OCI-LY7 (cell line): ENCODE results near the gene RPL35. TPM values are rescaled to one million over a fixed set of nuclear protein-coding genes. Genes with fewer than 3 reads are reported as not detected.

Experiments used
- BruUV-seq: library from RNA; stranded (reverse); fragments of 400-500 nt; replicated peaks from 2 replicates; lab custom pipeline; 2021; lab: Mats Ljungman, UMichigan
- CTCF ChIA-PET: fragments of 300-600 bp; sonication (Branson Sonifier 250); formaldehyde crosslinking; loops from one replicate; lab custom pipeline; 2022; ENCODE audit warnings: antibody characterized with exemption; ENCODE audit not compliant: unreplicated experiment; lab: Charles Lee
- POLR2A ChIA-PET: fragments of 300-600 bp; sonication (Branson Sonifier 250); formaldehyde crosslinking; loops from one replicate; lab custom pipeline; 2022; ENCODE audit warnings: antibody characterized with exemption; lab: Charles Lee
- DNase-seq: peaks from one replicate; pipeline ENCODE4 v3.0.0-alpha.2; 2015; ENCODE audit warnings: low spot score
- H2AFZ ChIP-seq: fragments of 200-600 bp; sonication (generic), shearing (Covaris generic); 2 replicates; pipeline ENCODE4 v1.6.1; 2014; ENCODE audit warnings: mild to moderate bottlenecking, antibody characterized with exemption, low read length, moderate library complexity
- H3K27ac ChIP-seq: fragments of 200-600 bp; sonication (generic); 2 replicates; pipeline ENCODE4 v1.5.1; 2014; ENCODE audit warnings: mixed run types, low read depth, mild to moderate bottlenecking, moderate library complexity, low read length, inconsistent platforms; ENCODE audit not compliant: poor library complexity, severe bottlenecking
- H3K36me3 ChIP-seq: fragments of 200-600 bp; sonication (generic); 2 replicates; pipeline ENCODE4 v1.6.1; 2014; ENCODE audit warnings: mild to moderate bottlenecking, antibody characterized with exemption, low read length, moderate library complexity, mixed read lengths; ENCODE audit not compliant: insufficient read depth
- H3K4me1 ChIP-seq: fragments of 200-600 bp; sonication (generic); 2 replicates; pipeline ENCODE4 v1.5.1; 2014; ENCODE audit warnings: mild to moderate bottlenecking, low read length; ENCODE audit not compliant: insufficient read depth, poor library complexity, severe bottlenecking
- H3K4me2 ChIP-seq: fragments of 200-600 bp; sonication (generic); 2 replicates; pipeline ENCODE4 v1.6.1; 2014; ENCODE audit warnings: mild to moderate bottlenecking, low read length
- H3K4me3 ChIP-seq: fragments of 200-600 bp; sonication (generic); 2 replicates; pipeline ENCODE4 v1.5.1; 2014; ENCODE audit warnings: mild to moderate bottlenecking, low read depth, low read length; ENCODE audit not compliant: poor library complexity, severe bottlenecking
- H3K79me2 ChIP-seq: fragments of 200-600 bp; sonication (generic); 2 replicates; pipeline ENCODE4 v1.6.1; 2016; ENCODE audit warnings: low read depth, mild to moderate bottlenecking, low read length, moderate library complexity, mixed read lengths; ENCODE audit not compliant: insufficient read depth
- H3K9me2 ChIP-seq: fragments of 200-600 bp; sonication (generic); 2 replicates; pipeline ENCODE4 v1.6.1; 2016; ENCODE audit warnings: mild to moderate bottlenecking, low read length, mixed read lengths; ENCODE audit not compliant: insufficient read depth
- H3K9me3 ChIP-seq: fragments of 200-600 bp; sonication (generic); 2 replicates; pipeline ENCODE4 v1.6.1; 2014; ENCODE audit warnings: mild to moderate bottlenecking, mixed run types, low read length, mixed read lengths
- H4K20me1 ChIP-seq: fragments of 200-600 bp; sonication (generic); 2 replicates; pipeline ENCODE4 v1.6.1; 2014; ENCODE audit warnings: mild to moderate bottlenecking, antibody characterized with exemption, low read length, moderate library complexity, mixed read lengths; ENCODE audit not compliant: insufficient read depth
- CTCF ChIP-seq: fragments of 200-600 bp; sonication (generic); conservative IDR thresholded peaks from 2 replicates; pipeline ENCODE4 v1.5.1; 2014; ENCODE audit warnings: mild to moderate bottlenecking, antibody characterized with exemption, low read length, moderate library complexity, mixed read lengths
- EZH2phosphoT487 ChIP-seq: fragments of 200-600 bp; sonication (generic); IDR thresholded peaks from 2 replicates; pipeline ENCODE4 v1.6.1; 2018; ENCODE audit warnings: low read depth, borderline replicate concordance, mild to moderate bottlenecking, mixed run types, antibody characterized with exemption, low read length, moderate library complexity, mixed read lengths
- intact Hi-C: fragments of 100-400 bp; cut with micrococcal nuclease; formaldehyde crosslinking; loops from one replicate; pipeline ENCODE4 v1.10.0; 2022; ENCODE audit not compliant: unreplicated experiment
- total RNA-seq, 2 experiments: library from RNA; depleted of rRNA in 1 of 2; stranded (reverse); fragments of >200 nt in 1 of 2; shearing (Covaris generic) in 1 of 2; gene quantifications; 2 replicates each; pipeline ENCODE4 v1.2.3, GENCODE V29; 2014 to 2022

Gene RPL35
- total RNA-seq, 2 experiments from 2014 or later: 1,713 to 6,190 TPM

- peaks cover 65% of the 10 kb centered on the region for H3K36me3 ChIP-seq
- no peak overlapping the region for H3K27ac ChIP-seq
- H3K4me2 ChIP-seq: no peak overlapping the region
- peak; percentile 83 for DNase-seq
- H3K79me2 ChIP-seq: no peaks in the 10 kb centered on the region
- intact Hi-C loops: loop anchor here (1.0 to 5.0 kb wide), 4 partner anchors 22 to 478 kb away; partner anchors contain the start of gene WDR38
- no TSS peak for BruUV-seq
- CTCF ChIA-PET: no interaction called here
- H2AFZ ChIP-seq: no peak overlapping the region
- H3K4me1 ChIP-seq: peaks cover 8% of the 10 kb centered on the region
- no peaks in the 10 kb centered on the region for H3K9me3 ChIP-seq
- POLR2A ChIA-PET: no interaction called here
- no peaks in the 10 kb centered on the region for H4K20me1 ChIP-seq
- H3K9me2 ChIP-seq: no peaks in the 10 kb centered on the region
- TF ChIP-seq EZH2phosphoT487 (no peak), CTCF (peak; percentile 88)
- H3K4me3 ChIP-seq: no peak overlapping the region
These were observed 33.0 kb upstream of the RPL35 start for GRCh38 chr9:124894741-124895170.

- TF ChIP-seq CTCF (no peak), EZH2phosphoT487 (no peak)
- intact Hi-C loops: loop anchor here (1.0 to 5.0 kb wide), 4 partner anchors 21 to 478 kb away; partner anchors contain the start of gene WDR38
- ChIA-PET POLR2A (interaction anchor here (1.5 kb wide), 1 partner anchor 117 kb away, joined by 3 read pairs; no protein-coding TSS in a partner anchor), CTCF (interaction anchor here (1.1 kb wide), 1 partner anchor 114 kb away, joined by 3 read pairs; no protein-coding TSS in a partner anchor)
- H3K36me3 ChIP-seq: peaks cover 65% of the 10 kb centered on the region
- BruUV-seq: no TSS peak
- H3K27ac ChIP-seq: no peak overlapping the region
- no peaks in the 10 kb centered on the region for H3K79me2 ChIP-seq
- no peak overlapping the region for H3K4me3 ChIP-seq
- H3K9me2 ChIP-seq: no peaks in the 10 kb centered on the region
- H2AFZ ChIP-seq: no peak overlapping the region
- H4K20me1 ChIP-seq: no peaks in the 10 kb centered on the region
- H3K9me3 ChIP-seq: no peaks in the 10 kb centered on the region
- DNase-seq: no peak
- no peak overlapping the region for H3K4me2 ChIP-seq
- H3K4me1 ChIP-seq: peaks cover 8% of the 10 kb centered on the region
These were observed 32.4 kb upstream of the RPL35 start for GRCh38 chr9:124894035-124894740.

GRCh38 chr9:124890179-124890578 is 28.4 kb upstream of the RPL35 start:
- BruUV-seq: no TSS peak
- ChIA-PET CTCF (no interaction called here), POLR2A (interaction anchor here (1.0 kb wide), 1 partner anchor 13 kb away, joined by 3 read pairs; no protein-coding TSS in a partner anchor)
- Histone ChIP-seq H3K9me3 (no peaks in the 10 kb centered on the region), H3K79me2 (no peaks in the 10 kb centered on the region), H3K27ac (no peak overlapping the region), H2AFZ (no peak overlapping the region), H3K4me1 (peaks cover 8% of the 10 kb centered on the region), H3K9me2 (no peaks in the 10 kb centered on the region), H4K20me1 (no peaks in the 10 kb centered on the region), H3K4me2 (no peak overlapping the region), H3K36me3 (peaks cover 74% of the 10 kb centered on the region), H3K4me3 (no peak overlapping the region)
- TF ChIP-seq CTCF (no peak), EZH2phosphoT487 (no peak)
- intact Hi-C loops: loop anchor here (5.0 kb wide), 1 partner anchor 482 kb away; no protein-coding TSS in a partner anchor
- no peak for DNase-seq
